ENCODE data around the gene MTA1. TPM values are rescaled to one million over a fixed set of nuclear protein-coding genes. Genes with fewer than 3 reads are reported as not detected.
A peak's percentile ranks its signal among the peaks of the same experiment; 100 is the strongest.

The MTA1 gene
- total and polyA plus RNA-seq, 2 donors (not counting 1 experiment from before 2014, with no cell fraction given), result 137 to 147 TPM

- Mint-ChIP-seq H3K27me3 (no peaks in the 10 kb centered on the region), H3K4me3 (peak overlapping the region; percentile 90), H3K4me1 (peaks cover 29% of the 10 kb centered on the region), H3K9me3 (ENCODE audit: insufficient read depth) (no peaks in the 10 kb centered on the region), H3K27ac (peak overlapping the region; percentile 97)
- Histone ChIP-seq H3K27me3 (replicated peaks in 1 of 4; ENCODE audit: control extremely low read depth in 1 of 4, control insufficient read depth in 3 of 4, insufficient read depth in 4 of 4, low read length in 3 of 4) (no peaks in the 10 kb centered on the region), H3K36me3 (replicated peaks in 1 of 2; ENCODE audit: control extremely low read depth in 1 of 2, control insufficient read depth in 1 of 2, extremely low read depth in 1 of 2, insufficient read depth in 2 of 2, low read length in 1 of 2) (peaks cover 0 to 9% of the 10 kb centered on the region in 2 experiments), H2AFZ (ENCODE audit: insufficient read depth, low read depth, low read length, poor library complexity, severe bottlenecking) (peak overlapping the region; percentile 72), H3K79me2 (ENCODE audit: control insufficient read depth, insufficient read depth, low read length) (peaks cover 9% of the 10 kb centered on the region), H3K9me3 (ENCODE audit: control extremely low read depth in 1 of 3, control insufficient read depth in 2 of 3, insufficient read depth in 1 of 3, low read length in 2 of 3) (no peaks in the 10 kb centered on the region), H3K4me2 (replicated peaks; ENCODE audit: low read depth, low read length, poor library complexity, severe bottlenecking) (peak overlapping the region; percentile 100), H4K20me1 (ENCODE audit: control insufficient read depth, insufficient read depth, low read length, poor library complexity, severe bottlenecking) (peaks cover 26% of the 10 kb centered on the region), H3K9ac (ENCODE audit: low read length) (peak overlapping the region; percentile 86), H3K27ac (ENCODE audit: low read length in 2 of 2) (peak overlapping the region; percentile 80 to 96), H3K4me3 (ENCODE audit: control extremely low read depth in 1 of 5, extremely low read depth in 1 of 5, insufficient read depth in 1 of 5, low read depth in 2 of 5, low read length in 4 of 5) (peak overlapping the region in 4 of 5 experiments; percentile 61 to 89 (median 70)), H3K4me1 (ENCODE audit: control insufficient read depth in 2 of 2, insufficient read depth in 2 of 2, low read length in 2 of 2) (peaks cover 29 to 42% of the 10 kb centered on the region in 2 donors)
- under 1% methylated on average over 50 of the region's 53 CpGs for WGBS (ENCODE audit: insufficient coverage)
- ChIA-PET CTCF (interaction anchor here (0.6 to 4.5 kb wide), 6 partner anchors 9 to 121 kb away, joined by 3 to 121 read pairs (median 7); no protein-coding TSS in a partner anchor), POLR2A (interaction anchor here (0.6 to 1.0 kb wide), 5 partner anchors 8 to 945 kb away, joined by 3 to 12 read pairs (median 4); no protein-coding TSS in a partner anchor)
- DNase-seq (peak; percentile 88), ATAC-seq (ENCODE audit: low read depth) (peak; percentile 9)
- intact Hi-C loops (cut with micrococcal nuclease), result loop anchor here (1.0 to 5.0 kb wide), 7 partner anchors 17 to 399 kb away; partner anchors contain the start of genes CRIP2 and PACS2
- TF ChIP-seq CTCF (IDR thresholded peaks at IDR 0.05) (no peak), EZH2 (IDR thresholded peaks at IDR 0.05; ENCODE audit: borderline replicate concordance, insufficient read depth, low read depth, low read length, poor library complexity, severe bottlenecking) (no peak)
Measured at GRCh38 chr14:105491366-105491973, 71.8 kb downstream of the MTA1 start.
